GM18517 (cell line): ENCODE measurements around the gene FAM53C.
"Not testable (repeated sequence)": the region's sequence is repeated elsewhere in the genome, so short reads cannot be mapped to it uniquely, and the experiment has no call there.

Experiments used
- ATAC-seq: cut with Tn5 transposase; IDR thresholded peaks from one replicate; pipeline ENCODE4 v1.9.1; 2021; ENCODE audit warnings: mild to moderate bottlenecking, moderate library complexity; ENCODE audit not compliant: unreplicated experiment

The FAM53C gene

GRCh38 chr5:138337685-138338410, at the start of gene FAM53C:
FAM53C (plus strand) TSS chr5:138338266; CDS start chr5:138341336, 3,070 bp downstream.
- ATAC-seq, result peak; percentile 69

DNA sequence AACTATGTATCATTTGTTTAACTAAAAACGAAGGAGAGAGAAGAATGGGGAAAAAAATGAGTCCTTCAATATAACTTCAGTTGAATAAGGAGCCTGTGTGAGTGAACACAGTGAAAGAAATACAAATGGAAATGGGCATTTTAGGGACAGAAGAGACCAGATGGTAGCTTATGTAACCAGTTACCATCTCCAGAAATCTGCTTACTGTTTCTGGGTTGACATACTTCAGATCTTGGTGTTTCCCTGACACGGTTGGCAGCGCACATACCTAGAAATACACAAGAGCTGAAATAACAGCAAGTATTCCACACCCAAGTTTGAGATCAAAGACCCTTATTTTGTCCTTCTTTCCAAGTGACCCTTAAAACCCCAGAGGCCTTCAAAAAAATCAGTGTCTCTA, 48.8 kb upstream of the FAM53C start:
- ATAC-seq, result no peak

GRCh38 chr5:138303372-138303771, 34.7 kb upstream of the FAM53C start:
- ATAC-seq, result no peak

- ATAC-seq, result no peak
These were observed 32.3 kb upstream of the FAM53C start for GRCh38 chr5:138305797-138306196.

DNA sequence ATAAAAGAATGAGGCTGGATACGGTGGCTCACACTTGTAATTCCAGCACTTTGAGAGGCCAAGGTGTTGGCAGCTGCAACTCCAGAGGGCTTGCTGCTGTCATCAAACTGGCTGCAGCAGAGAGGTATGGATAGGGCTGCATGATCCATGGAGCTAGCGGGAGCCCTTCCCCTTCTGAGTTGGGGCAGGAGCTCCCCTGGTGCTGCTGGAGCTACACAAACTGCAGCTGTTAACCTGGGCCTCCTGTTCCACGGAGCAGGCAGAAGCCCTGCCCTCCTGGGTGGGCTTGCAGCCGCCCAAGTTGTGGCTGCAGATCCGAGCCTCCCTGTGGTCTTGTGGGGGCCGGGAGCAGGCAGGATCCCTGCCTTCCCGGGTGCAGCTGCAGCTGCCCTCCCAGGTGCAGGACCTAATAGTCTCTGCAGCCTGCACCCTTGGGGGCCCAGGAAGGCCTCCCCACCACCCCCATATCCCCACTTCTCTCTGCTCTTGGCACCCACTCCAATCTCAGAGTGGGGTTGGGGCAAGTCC, 22.3 kb upstream of the FAM53C start:
- no peak for ATAC-seq

GRCh38 chr5:138316355-138316754, 21.7 kb upstream of the FAM53C start:
- ATAC-seq, result no peak

DNA sequence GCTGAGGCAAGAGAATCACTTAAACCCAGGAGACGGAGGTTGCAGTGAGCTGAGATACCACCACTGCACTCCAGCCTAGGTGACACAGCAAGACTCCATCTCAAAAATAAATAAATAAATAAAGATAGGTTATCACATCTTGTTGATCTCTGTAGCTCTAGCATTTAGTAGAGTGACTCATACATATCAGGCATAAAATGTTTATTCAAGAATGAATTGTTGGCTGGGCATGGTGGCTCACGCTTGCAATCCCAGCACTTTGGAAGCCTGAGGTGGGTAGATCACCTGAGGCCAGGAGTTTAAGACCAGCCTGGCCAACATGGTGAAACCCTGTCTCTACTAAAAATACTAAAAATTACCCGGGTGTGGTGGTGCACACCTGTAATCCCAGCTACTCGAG, 19.9 kb upstream of the FAM53C start:
- not testable (repeated sequence) for ATAC-seq

- no peak for ATAC-seq
These were observed 7.1 kb upstream of the FAM53C start for GRCh38 chr5:138330813-138331448.

- peak; percentile 96 for ATAC-seq
These were observed 6.4 kb upstream of the FAM53C start, which contains the start of gene CDC25C for GRCh38 chr5:138331449-138332368. CDC25C (minus strand) TSS chr5:138331804; CDS start chr5:138331180, 624 bp downstream.

DNA sequence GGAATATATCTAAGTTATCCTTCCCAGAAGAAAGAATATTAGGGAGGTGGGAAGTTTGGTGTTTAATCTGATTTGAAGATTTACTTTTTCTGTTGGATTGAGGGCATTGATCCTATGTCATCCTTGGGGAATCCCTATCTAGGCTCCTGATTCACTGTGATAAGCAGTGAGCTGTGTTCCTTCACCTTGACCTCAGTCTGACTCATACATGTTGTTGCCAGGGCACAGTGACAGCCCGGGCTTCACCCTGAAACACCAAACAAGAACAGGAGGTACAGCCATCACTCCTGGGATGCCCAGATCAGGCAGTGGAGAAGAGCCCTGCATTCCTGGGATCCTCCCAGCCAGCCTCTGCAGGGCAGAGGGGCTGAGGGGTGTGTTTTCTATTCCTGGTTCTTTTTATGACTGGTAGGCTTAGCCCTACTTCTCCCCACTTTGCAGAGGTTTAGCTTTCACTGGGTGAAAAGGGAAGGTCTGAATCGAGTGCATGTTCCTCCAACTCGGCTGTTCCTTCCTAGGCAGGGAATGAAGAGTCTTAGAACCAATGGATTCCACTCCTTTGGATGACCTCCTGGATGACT, 3.1 kb upstream of the FAM53C start:
- no peak for ATAC-seq

DNA sequence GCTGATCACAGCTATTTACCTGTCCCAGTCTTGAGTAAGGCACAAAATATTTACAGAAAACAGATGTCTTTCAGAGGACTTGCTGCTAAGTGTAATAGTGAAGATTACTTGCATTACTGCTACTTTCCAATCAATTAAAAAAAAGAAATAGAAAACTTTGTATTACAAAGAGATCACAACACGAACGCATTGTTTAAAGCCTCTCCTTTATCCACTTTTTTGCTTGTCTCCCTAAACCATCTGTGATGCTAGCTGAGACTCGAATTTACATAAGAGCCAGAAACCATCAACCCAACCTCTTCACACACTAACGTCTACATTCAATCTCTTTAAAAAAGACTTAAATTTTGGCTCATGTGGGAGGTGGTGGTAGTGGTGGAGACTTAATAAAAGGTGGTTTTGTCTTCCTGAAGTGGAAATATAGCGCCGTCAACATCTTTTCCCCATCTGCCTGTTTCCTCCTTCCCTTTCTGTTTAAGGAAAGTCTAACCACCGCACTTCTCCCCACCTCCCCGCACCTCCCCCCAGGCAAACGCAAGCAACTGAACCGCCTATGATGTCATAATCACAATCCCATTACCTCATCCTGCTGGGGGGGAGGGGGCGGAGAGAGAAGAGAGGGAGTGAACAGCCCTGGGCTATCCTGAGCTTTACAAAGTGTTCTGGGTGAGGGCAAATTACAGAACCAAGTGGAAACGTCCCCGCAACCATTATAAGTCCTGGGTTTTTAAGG, 948 bp upstream of the FAM53C start:
- ATAC-seq, result peak; percentile 24

DNA sequence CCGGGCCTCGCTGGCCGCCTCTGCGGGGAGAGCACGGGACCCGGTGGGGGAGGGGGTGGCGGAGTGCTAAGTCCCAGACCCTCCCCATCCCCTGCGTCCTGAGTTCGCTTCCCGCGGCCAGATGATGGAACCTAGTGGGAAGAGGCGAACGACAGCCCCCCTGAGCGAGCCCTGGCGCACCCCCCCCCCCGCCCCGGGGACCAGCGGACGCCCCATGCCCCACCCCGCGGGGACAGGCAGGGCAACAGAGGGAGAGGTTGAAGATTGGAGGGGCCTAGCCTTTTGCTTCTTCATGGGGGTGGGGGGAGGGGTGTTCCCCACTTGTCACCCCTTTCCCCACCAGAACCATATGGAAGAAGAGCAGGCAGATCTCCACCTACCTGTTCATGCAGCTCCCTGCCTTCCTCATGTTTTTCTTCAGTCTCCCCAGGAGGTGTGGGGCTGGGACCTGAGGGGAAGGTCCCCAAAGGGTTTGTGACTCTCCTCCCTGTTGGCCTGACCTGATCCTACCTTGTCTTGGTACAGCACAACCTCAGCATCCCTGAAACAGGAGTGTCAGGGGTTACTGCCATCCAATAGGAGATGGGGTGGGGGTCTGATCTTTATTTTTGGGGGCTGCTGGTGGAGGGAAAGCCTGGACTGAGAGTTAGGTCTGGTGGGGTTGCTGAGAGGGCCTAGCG, 485 bp downstream of the FAM53C start:
- peak; percentile 12 for ATAC-seq

DNA sequence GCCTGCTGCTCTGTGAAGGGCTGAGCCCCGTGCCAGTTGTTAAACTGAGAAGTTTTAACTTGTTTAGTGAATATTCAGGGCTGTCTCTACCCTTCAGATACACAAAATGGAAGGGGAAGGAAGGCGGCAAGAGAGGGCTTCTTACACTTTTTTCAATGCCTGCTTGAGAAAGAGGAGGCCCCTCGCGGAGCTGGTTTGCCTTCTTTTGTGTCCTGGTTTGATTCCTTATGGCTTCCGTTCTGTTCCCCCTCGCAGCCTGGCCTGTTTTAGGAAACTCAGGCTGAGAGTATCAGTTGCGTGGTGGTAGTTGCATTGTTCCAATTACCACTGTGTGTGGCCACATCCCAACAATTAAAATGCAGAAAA, 1.0 kb downstream of the FAM53C start:
- ATAC-seq, result no peak

GRCh38 chr5:138339464-138339863, 1.4 kb downstream of the FAM53C start:
- ATAC-seq, result no peak

DNA sequence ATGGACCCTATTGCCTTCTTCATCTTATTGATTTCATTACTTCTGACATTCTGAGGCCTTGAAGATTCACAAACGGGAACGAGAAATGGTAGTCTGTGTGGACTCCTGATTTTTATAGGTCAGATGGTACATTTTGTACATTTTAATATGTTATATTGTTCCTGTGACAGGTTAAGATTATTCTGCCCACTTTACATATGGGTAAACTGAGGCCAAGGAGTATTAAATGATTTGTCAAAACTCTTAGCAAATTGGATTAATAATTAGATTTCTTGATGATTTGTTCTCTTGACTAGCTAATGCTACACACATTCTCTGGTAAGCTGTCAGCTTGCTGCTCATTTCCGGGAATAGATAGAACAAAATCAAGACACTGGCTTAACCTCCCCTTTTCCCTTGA, 1.9 kb downstream of the FAM53C start:
- no peak for ATAC-seq

GRCh38 chr5:138344887-138345622, 7.0 kb downstream of the FAM53C start:
- ATAC-seq, result no peak

DNA sequence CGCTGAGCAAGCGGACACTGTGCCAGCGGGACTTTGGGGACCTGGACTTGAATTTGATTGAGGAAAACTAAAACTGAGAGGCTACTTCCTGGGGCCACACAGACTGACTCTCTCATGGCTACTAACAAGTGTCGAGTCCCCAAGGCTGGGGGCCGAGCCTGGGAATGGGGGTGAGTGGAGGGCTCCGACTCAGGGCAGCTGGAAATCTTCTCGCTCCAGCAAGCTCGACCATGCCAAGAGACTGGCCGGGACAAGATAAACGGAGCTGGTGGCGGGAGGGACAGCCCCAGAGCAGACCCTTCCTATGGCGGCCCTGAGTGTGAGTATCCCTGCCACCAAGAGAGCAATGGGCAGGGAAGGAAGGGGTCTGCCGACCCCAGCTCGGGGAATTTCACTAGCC, 8.8 kb downstream of the FAM53C start:
- ATAC-seq, result no peak

- no peak for ATAC-seq
These were observed 11.9 kb downstream of the FAM53C start for GRCh38 chr5:138349852-138350562.
